HG03460 (cell line): ENCODE data around the gene GYPC.
"Not testable (repeated sequence)": the region's sequence is repeated elsewhere in the genome, so short reads cannot be mapped to it uniquely, and the experiment has no call there.

Source experiments
- ATAC-seq: cut with Tn5 transposase; IDR thresholded peaks from one replicate; pipeline ENCODE4 v1.9.1; 2021; ENCODE audit not compliant: unreplicated experiment

GYPC gene

DNA sequence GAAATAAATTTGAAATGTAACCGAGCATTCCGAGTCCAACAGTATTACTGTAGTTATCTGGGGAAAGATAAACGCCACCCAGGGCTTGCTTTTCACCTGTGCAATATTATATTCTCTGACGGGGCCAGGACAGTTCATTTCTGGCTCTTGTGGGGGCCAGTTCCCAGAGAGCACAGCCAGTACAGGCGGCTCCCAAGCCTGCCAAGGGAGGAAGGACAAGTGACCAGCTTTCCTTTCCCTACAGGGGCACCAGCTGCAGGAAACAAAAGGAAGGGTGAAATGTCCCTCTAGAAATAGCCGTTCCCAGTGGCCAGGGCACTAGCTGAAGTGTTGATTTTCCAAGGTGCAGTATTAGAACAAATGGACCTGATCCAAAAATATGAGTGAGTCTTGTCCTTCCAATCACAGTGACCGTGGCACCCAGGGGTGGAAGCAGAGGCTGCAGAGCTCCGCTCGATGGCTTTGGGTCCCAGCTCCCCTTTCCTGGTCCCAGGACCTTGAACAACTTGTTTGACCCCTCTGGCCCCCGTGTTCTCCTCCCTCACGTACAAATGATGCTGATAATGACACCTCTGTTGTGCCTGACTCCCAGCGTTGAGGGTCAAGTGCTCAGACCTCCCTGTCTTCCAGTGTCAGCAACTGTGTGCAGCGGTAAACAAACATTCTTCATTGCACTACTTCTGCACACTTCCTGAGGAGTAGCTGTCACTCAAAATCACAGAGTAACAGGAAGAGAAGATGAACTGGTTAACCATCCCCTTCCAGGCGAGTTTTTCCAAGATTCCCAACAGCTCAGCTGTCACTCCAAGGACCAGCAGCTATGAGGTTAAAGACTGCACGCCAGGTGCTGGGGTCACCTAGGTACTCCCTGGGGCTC lies 40.9 kb downstream of the GYPC start:
- ATAC-seq: no peak

DNA sequence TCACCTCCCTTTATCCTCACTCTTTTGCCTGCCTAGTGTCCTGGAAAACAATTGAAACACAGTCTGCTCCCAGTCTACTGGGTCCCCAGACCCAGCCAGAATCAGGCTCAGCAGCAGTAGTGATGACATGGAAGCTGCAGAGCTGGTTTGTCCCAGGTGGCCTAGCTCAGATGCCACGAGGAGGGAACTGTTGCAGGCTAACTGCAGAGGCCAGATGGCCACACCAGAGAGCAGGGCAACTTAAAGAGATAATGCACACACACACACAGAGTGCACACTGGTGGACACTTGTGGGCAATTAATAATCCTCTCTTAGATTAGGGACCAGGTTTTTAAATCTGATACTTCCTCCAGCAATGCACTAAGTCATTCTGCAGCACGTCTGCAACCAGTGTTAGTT lies 42.4 kb downstream of the GYPC start:
- ATAC-seq: no peak

DNA sequence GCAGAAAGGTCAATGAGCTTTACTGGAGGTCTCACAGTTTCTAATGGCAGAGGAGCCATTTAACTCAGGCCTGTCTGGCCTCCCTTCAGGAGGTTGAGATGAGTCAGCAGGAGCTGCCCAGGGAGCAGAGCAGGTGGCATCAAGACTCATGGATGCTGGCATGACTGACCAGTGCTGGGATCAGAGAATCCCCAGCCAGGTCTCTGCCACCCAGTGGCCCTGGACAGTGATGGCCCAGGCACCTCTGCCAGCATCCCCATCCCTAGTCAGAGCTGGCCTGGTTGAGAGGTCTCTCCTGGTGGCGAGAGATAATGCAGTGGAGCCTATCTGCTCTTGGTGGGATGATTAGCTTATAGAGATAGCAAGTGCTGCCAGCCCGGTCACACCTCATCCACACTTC lies 43.1 kb downstream of the GYPC start:
- ATAC-seq: no peak

DNA sequence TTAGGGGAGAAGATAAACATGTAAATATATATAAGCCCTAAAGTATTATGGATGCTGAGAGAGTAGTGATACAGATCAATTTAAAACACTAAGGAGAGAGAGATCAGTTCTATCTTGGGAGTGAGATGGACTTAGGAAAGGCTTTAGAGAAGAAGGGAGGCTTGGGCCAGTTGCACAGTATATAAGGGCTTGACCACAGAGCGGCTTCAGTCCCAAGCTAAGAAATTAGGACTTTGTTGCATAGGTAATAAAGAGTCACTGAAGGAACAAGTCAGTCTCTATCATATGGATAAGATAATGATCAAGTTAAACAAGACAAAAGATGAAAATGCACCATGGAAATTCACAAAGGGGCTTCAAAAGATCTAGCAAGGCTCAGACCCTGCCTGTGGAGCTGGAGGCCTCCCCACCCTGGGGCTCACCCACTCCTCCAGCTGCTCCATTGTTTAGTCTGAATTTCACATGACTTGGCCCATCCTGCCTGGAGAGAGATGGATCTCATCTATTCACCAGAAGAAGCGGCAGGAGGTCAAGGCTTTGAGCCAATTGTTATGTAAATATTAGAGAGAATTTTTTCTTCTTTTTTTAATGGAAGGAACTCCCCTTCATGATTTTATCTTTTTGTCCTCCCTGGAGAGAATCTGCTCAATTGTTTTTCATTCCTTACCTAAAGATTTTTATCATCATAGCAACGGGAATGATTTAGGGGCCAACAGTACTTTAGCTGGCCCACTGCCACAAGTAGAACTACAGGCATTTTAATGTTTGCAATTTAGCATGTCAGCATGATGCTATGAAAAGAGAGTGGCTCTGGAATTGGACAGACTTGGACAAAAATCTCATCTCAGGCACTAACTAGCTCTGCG lies 44.0 kb downstream of the GYPC start:
- no peak for ATAC-seq

DNA sequence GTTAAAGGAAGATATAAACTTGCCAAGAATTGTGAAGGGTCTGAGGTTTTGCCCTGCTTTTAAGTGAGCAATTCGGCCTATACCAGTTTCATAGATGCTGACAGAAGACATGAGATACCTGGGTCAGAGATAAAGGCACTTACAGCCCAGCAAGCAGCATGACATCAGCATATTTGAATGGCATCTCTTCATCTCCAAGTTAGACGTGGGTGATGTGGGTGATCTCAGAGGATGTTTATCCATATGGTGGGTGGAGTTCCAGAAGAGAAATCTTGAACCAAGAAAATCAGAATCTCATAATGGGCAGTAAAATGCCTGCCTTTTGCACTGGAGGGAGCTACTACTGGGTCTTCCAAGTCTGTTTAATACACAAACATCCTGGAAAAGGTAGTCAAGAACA lies 44.7 kb downstream of the GYPC start:
- no peak for ATAC-seq

DNA sequence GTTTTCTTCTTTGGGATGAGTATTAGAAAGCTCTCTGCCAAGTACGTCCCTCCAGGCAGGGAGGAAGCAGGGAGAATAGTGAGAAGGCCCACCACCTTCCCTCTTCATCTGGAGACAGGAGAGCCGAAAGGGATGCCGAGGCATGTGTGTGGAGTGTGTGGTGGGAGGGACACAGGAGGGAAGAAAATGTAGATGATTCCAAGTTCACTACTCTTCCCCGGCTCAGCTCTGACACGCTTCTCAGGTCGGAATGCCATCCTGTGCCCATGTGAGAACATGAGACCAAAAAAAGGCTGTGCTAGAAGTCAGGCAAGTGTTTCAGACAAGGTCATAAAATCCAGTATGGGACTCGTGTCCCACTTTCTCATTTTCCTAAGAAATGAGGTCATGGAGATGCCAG lies 47.4 kb downstream of the GYPC start:
- no peak for ATAC-seq

DNA sequence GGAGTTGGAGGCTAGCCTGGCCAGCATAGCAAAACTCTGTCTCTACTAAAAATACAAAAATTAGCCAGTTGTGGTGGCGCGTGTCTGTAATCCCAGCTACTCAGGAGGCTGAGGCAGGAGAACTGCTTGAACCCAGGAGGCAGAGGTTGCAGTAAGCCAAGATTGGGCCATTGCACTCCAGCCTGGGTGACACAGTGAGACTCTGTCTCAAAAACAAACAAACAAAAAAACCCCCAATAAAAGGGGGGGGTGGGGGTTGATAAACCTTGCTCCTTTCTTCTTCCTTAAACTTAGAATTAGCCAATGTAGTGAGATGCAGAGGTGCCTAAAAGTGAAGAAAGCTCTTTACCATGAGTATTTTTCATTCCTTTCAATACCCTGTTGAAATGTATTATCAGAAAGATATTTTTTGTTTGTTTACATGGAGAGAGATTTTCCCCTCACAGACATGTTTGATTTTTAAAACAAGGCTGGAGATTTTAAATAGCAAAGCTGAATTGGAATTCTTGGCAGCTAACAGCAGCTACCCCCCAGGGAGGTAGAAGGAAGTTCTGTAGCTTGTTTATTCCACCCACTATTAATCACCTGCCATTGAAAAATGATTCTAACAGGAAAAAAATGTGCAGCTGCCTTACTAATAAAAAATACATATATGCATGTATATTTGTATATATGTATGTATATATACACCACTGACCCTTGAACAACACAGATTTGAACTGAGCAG lies 48.6 kb downstream of the GYPC start:
- no peak for ATAC-seq

DNA sequence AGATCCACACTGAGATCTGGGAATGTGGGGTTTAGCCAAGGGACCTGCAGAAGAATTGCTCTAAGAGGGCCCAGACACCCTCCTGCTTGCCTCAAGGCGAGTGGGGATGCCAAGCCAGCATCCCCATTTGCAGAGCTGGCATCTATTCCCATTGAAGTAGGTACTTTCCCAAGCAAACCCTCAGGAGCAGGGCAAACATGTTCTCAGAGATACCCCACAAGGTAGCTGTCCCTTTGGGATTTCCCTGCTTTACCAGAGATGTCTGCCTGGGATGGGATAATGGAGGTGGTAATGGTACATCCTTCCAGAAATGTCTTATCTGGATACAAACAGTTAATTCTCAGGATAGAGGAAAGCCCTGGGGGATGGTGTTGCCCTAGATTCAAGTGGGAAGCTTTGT lies 51.2 kb downstream of the GYPC start:
- ATAC-seq: no peak

DNA sequence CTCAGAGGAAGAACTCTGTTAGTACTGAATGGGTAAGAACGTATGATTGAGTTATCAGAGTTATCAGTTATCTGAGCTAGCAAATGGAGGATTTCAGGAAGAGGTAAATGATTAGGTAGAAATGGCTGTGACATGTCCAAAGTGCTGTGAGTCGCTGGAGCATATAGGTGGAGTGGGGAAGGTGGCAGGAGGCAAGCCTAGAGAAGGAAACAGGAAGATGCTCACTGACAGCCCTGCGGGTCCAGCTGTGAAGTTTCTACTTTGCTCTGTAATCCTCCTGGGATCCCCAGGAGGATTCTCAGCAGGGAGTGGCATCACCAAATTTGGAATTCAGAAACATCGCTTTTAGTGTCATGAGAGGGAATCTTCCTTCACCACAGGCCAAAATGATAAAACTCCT lies 52.0 kb downstream of the GYPC start:
- ATAC-seq: no peak

DNA sequence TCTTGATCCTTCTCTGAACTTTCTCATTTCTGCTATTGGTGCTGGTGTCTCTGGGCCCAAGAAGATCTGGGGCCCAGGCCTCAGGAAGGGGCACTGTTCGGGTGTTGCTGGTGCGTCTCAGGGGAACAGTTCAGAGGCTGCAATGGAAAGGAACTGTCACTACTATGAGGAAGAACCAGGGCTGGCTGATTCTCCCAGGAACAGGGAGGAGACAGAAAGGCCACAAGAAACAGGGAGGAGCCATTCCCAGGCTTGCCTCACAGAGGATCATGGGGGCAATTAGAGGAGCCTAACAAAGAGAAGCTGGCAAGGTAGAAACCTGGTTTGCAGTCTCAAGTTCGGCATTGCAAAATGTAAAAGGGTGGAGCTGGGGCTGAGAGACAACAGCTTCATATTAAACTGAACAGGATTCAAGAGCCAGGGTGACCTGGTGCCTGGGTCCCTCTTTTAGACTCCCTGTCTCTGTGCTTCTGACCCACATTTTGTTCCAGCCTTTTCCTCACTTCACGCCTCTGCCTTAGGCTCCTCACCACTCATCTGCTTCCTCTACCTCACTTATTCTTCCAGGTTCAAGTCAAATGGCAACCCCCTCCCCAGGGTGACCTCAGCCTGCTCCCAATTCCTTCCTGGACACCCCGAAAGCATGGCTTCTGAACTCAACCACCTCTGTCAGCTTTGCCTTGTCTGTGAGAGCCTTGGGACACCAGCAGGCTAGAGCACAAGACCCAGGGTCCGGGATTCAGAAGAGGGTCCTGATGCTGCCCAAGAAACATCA lies 58.4 kb downstream of the GYPC start:
- ATAC-seq: no peak

DNA sequence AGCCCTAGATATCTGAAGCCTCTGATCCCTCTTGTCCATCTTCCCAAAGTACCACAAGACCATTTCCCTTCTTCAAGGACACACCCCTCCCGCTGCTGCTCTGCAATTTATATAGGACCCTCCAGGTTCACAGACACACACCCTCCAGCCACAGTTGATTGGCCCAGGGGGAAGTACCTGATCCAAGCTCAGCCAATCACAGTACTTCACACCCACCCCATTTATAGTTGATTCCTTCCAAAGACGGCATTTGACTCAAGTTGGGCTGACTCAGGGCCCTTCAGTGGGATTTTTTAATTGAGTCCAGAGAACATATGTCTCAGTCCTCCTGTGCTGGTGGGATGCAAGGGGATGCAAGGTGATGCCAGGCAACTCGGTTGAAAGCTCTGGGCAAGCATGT lies 59.2 kb downstream of the GYPC start:
- ATAC-seq: no peak

DNA sequence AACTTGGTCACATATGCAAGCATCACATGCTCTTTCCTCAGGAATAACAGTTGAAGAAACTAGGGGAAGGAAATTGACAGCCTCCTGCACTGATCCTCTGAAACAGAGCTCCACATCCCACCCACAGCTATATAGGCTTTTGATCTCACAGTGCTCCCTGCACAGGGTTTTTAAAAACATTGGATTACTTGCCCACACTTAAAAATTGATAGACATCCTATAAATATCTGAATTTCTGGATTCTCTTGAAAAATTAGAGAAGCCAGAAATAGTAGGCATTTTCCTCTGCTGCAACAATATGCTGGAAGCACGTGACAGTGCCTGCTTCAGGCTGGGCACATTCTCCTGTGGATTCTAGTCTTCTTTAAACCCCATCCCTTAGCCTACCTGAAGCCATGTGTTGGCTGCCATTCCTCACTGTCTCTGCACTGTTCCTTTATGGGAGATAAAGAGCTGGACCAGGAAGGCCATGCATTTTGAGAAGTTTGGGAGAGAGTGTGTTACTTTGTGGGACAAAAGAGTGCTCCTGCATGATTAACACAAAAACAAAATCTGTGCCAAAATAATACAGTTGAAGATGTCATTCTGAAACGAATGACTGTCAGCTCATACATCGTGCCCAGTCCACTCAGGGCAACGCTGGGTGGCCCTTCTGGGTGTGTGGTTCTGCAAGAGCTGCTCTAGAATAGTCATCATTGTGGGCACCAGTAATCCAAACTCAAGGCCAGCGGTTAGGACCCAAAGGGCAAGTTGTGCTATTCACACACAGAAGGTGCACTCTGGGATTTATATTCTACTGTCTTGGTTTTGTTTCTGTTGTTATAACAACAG lies 59.8 kb downstream of the GYPC start:
- no peak for ATAC-seq

DNA sequence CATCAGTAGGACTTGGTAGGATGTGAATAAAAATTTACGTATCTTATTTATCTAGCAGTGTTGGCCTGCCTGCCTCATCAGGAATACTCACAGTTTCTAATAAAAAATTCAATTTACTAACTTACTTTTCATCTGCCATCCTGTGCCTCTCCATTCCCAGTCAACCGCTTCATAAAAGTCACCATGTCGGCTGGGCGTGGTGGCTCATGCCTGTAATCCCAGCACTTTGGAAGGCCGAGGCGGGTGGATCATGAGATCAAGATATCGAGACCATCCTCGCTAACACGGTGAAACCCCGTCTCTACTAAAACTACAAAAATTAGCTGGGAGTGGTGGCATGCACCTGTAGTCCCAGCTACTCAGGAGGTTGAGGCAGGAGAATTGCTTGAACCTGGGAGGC lies 61.3 kb downstream of the GYPC start:
- ATAC-seq: not testable (repeated sequence)

DNA sequence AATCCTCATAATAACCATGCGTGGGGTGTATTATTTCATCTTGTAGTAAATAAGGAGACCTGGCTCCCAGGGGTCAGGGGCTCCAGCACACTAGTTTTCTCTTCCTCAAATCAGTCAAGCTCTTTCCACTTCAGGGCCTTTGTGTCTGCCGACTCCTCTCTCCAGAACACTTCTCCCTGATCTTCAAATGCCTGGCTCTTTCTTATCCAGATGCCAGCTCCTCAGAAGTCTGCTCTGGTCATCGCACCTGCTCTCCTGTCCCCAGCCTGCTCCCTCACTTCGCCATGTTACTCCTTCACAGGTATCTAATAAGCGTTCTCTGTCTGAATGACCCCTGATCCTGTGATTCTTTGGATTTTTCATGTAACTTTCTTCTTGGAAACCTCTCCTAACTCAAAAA lies 62.0 kb downstream of the GYPC start:
- ATAC-seq: no peak

DNA sequence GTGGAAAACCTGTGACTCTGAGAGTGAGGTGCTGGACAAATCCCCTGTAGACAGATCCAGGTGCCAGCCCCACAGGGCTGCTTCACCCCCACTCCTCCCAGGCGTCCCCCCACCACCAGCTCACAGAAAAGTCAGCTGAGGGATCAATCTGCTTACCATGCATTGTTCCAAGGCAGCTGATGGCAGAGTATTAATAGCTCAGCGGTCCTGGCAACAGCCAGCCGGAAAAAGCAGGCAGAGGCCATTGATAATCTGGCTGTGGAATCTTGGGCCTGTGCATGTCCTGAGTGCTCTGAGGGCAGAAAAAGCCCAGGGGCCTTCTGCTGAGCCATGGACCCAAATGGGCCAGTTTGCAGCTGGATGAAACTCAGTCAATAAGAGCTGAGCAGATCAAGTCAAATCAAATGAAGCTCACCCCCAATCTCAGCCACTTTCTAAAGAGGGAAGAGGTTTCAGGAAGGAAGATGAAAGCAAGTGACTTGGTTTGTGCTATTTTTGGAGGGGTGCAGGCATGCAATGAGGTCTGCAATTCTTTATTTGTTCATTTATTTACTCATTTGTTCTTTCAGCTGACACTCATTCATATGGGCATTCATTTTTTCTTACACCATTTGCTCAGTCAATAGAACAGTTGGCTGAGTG lies 63.4 kb downstream of the GYPC start:
- ATAC-seq: no peak

DNA sequence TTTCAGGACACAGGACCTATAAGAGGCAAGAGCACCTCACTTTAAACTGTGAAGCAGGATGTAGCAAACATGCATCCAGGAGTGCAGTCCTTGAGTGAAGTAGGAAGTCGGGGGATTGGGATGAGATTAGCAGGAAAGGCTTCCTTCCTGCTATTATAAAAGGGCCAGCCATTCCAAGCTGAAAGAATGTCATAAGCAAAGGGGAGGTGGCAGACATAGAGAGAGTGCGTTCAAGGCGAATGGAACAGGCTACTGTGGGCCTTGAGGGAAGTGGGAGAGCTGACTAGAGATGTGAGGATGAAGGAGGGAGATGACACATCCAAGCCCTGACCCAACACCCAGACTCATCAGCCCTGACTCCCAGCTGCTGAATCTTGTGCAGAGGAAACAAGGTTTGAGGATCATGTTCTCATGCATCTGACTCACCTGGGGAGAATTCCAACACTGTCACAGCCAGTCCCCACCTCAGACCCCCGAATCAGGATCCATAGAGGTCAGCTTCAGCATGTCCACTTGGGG lies 63.9 kb downstream of the GYPC start:
- no peak for ATAC-seq

DNA sequence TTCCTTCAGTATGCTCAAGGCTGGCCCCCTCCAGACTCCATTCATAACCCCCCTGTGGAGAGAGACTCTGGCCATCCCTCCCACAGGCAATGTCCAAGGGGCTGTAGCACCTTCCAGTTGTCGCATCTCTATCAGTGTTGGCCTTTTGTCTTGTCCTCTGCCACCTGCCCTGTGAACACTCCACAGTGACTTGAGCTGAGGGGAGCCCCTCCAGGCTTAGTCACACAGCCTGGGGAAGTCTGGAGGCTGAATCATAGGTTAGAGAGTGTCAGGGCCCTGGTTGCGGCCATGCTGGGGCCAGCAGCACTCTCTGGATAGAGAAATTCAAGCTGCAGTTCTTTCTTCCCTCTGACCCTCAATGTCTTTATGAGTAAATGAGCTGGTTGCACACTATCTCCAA lies 64.7 kb downstream of the GYPC start:
- no peak for ATAC-seq

DNA sequence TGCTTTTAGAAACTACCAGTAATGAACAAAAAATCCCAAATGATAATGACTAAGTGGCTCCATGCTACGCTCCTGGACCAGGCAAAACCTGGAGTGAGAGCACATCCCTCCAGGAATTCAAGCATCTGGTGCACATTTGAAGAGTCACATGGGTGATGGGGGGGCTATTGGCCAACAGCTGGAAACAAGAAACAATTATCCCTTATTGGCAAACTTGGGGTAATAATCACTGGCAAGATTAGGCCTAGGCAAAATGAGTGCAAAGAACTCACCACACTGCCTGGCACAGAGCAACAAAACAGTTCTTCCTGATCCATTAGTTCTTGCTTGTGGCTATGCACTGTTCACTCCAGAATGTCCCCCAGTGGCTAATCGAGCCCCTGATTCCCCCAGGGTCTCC lies 66.1 kb downstream of the GYPC start:
- no peak for ATAC-seq

DNA sequence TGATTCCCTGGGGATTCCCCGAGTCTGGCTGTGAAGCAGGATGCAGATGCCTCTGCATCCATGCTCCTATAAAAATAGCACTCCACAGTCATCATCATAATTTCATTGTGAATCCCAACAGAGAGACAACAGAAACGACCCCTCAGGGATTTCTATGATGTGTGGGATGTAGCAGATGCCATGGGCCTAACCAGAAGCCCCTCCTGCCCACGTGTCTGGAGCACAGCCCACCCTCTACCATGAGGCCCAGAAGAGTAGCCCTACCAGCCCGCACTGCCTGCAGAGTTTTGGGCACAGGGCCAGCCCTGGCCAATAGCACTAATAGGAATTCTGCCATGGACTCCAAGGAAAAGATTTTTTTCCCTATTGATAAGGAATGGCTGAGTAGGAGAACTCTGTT lies 66.6 kb downstream of the GYPC start:
- no peak for ATAC-seq
